ENCODE results near the gene IHH.

IHH gene

DNA sequence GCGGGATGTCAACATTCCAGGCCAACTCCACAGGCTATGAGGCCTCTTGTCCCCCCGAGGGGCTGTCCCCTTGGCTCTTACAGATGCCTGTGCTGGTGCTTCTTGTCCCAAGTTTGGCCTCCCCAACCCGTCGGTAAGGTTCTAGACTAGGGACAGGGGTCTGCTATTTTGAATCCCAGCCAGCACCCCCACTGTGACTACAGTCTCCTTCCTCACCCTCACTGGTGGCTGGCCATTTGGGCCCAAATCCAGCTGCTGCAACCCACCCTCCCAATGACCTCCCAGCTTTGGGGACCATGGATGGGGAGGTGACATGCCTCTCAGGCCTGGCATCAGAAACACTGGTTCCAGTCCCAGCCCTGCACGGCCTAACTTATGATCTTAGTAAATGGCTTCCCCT is 38.1 kb downstream of the IHH start:
- no peaks in the 10 kb centered on the region for H3K36me3 ChIP-seq (ENCODE audit: control insufficient read depth, low read depth, low read length)
- no peaks in the 10 kb centered on the region for H3K27me3 ChIP-seq (ENCODE audit: control insufficient read depth, insufficient read depth, low read length)
- no peaks in the 10 kb centered on the region for H3K9me3 ChIP-seq (ENCODE audit: control insufficient read depth, low read depth, low read length)
- H3K4me3 ChIP-seq (ENCODE audit: low read length), result no peak overlapping the region
- H3K4me1 ChIP-seq (ENCODE audit: control insufficient read depth, low read depth, low read length), result no peaks in the 10 kb centered on the region
- no peak overlapping the region for H3K9ac ChIP-seq (ENCODE audit: low read length)
- no peak overlapping the region for H3K27ac ChIP-seq (ENCODE audit: low read length)

DNA sequence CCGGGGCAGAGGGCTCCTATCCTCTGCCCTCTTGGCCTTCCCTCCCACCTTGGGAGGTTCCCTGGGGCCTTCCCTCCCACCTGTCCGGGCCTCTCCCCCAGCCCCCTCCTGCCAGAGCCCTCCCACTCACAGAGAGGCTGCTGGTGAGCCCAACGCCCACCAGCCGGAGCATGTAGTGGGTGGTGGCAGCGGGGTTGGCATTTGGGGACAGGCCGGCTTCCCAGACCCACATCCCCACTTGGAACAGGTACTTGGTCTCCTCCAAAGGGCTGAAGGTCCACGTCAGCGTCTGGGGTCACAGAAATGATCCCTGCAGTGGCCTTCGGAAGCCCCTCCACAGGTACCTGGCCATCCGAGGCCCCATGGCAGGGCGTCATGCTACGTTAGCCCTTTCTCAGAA is 38.7 kb downstream of the IHH start:
- Histone ChIP-seq H3K36me3 (ENCODE audit: control insufficient read depth, low read depth, low read length) (no peaks in the 10 kb centered on the region), H3K27ac (ENCODE audit: low read length) (no peak overlapping the region), H3K9me3 (ENCODE audit: control insufficient read depth, low read depth, low read length) (no peaks in the 10 kb centered on the region), H3K9ac (ENCODE audit: low read length) (no peak overlapping the region), H3K4me3 (ENCODE audit: low read length) (no peak overlapping the region), H3K4me1 (ENCODE audit: control insufficient read depth, low read depth, low read length) (no peaks in the 10 kb centered on the region), H3K27me3 (ENCODE audit: control insufficient read depth, insufficient read depth, low read length) (no peaks in the 10 kb centered on the region)

DNA sequence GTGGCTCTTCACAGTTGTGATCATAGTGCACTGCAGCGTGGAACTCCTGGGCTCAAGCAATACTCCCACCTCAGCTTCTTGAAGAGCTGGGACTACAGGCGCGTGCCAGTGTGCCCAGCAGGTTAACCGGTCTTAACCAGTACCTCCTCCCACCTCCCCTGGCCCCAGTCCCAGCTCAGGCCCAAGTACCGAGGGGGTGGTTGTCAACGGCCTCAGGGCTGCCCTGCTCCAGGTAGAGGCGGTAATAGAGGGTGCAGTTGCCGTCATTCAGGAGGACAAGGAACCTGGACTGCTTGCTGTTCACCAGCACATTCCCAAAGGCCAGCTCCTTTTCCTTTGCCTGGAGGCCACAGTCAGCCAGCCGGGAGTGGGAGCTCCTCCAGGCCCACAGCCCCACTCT is 39.1 kb downstream of the IHH start:
- no peak overlapping the region for H3K27ac ChIP-seq (ENCODE audit: low read length)
- no peaks in the 10 kb centered on the region for H3K4me1 ChIP-seq (ENCODE audit: control insufficient read depth, low read depth, low read length)
- H3K27me3 ChIP-seq (ENCODE audit: control insufficient read depth, insufficient read depth, low read length), result no peaks in the 10 kb centered on the region
- H3K36me3 ChIP-seq (ENCODE audit: control insufficient read depth, low read depth, low read length), result no peaks in the 10 kb centered on the region
- H3K4me3 ChIP-seq (ENCODE audit: low read length), result no peak overlapping the region
- no peak overlapping the region for H3K9ac ChIP-seq (ENCODE audit: low read length)
- no peaks in the 10 kb centered on the region for H3K9me3 ChIP-seq (ENCODE audit: control insufficient read depth, low read depth, low read length)

DNA sequence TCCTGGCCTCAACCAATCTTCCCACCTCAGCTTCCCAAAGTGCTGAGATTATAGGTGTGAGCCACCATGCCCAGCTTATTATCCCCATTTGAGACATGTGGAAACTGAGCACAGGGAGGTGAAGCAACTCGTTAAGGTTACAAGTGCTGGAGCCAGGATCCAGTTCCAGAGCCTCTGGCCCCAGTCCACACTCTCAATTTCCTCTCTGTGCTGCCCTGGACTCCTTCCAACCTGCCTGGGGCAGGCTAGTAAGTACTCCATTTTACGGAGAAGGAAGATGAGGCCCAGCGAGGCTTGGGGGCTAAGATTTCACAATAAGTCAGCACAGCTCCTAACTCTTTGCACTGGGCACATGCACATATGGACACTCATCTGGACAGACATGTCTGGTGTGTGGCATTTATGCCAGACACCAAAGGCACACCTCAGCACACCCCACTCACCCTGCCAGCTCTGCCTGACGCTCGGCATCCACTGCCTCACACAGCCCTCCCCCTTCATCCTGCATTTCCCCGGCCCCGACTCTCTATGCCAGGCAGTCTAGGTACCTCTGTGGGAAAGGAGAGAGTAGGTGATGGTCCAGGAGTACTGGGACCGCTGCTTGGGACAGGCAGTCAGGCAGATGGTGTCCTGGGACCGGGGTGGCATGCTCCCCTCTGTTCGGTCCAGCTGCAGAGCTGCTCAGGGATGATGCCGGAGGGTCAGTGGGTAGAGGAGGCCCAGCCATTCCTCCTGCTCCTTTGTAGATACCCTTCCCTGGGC is 39.9 kb downstream of the IHH start:
- Histone ChIP-seq H3K9ac (ENCODE audit: low read length) (no peak overlapping the region), H3K4me3 (ENCODE audit: low read length) (no peak overlapping the region), H3K9me3 (ENCODE audit: control insufficient read depth, low read depth, low read length) (no peaks in the 10 kb centered on the region), H3K27me3 (ENCODE audit: control insufficient read depth, insufficient read depth, low read length) (no peaks in the 10 kb centered on the region), H3K27ac (ENCODE audit: low read length) (no peak overlapping the region), H3K4me1 (ENCODE audit: control insufficient read depth, low read depth, low read length) (no peaks in the 10 kb centered on the region), H3K36me3 (ENCODE audit: control insufficient read depth, low read depth, low read length) (no peaks in the 10 kb centered on the region)

DNA sequence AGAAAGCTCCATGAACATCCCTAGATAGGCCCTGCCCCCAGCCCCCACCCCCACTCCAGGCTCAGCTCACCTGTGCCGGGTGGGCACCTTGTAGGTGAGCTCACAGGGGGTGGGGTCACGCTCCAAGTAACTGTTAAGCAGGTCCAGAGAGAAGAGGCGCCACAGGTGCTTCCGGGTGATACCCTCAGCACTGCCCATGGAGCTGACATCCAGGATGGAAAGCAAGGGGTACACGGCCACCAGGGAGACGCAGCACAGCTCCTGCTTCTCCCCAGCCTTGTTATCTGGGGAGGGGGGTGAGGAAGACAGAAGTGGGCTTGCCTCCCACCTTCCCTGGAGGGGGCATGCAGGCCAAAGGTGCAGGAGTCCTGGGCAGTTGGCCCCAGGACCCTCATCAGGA is 41.3 kb downstream of the IHH start:
- Histone ChIP-seq H3K27me3 (ENCODE audit: control insufficient read depth, insufficient read depth, low read length) (peaks cover 2% of the 10 kb centered on the region), H3K27ac (ENCODE audit: low read length) (no peak overlapping the region)

DNA sequence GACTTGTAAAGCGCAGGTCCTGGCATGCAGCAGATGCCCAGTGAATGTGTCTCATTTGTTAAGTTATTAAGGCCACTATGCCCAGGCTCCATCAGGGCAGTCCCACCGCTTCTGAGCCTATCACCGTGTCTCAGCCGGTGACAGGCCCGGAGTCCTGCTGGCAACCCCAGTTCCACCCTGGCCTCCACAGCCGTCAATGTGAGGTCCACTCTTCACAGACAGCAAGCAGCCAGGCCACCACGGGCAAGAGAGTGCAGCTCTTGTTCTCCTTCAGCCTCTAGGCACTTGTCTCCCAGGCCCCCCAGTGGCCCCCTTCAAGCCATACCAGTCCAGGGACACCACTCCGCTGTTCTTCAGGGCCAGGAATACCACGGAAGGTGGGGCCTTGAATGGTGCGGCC is 42.0 kb downstream of the IHH start:
- no peaks in the 10 kb centered on the region for H3K36me3 ChIP-seq (ENCODE audit: control insufficient read depth, low read depth, low read length)
- no peak overlapping the region for H3K4me3 ChIP-seq (ENCODE audit: low read length)
- H3K4me1 ChIP-seq (ENCODE audit: control insufficient read depth, low read depth, low read length), result no peaks in the 10 kb centered on the region
- no peaks in the 10 kb centered on the region for H3K9me3 ChIP-seq (ENCODE audit: control insufficient read depth, low read depth, low read length)
- no peak overlapping the region for H3K27ac ChIP-seq (ENCODE audit: low read length)
- no peak overlapping the region for H3K9ac ChIP-seq (ENCODE audit: low read length)
- H3K27me3 ChIP-seq (ENCODE audit: control insufficient read depth, insufficient read depth, low read length), result peaks cover 4% of the 10 kb centered on the region

More for the DNA sequence above, 41.3 kb downstream of the IHH start:
- no peaks in the 10 kb centered on the region for H3K9me3 ChIP-seq (ENCODE audit: control insufficient read depth, low read depth, low read length)
- no peak overlapping the region for H3K4me3 ChIP-seq (ENCODE audit: low read length)
- H3K9ac ChIP-seq (ENCODE audit: low read length), result no peak overlapping the region
- no peaks in the 10 kb centered on the region for H3K4me1 ChIP-seq (ENCODE audit: control insufficient read depth, low read depth, low read length)
- H3K36me3 ChIP-seq (ENCODE audit: control insufficient read depth, low read depth, low read length), result no peaks in the 10 kb centered on the region

DNA sequence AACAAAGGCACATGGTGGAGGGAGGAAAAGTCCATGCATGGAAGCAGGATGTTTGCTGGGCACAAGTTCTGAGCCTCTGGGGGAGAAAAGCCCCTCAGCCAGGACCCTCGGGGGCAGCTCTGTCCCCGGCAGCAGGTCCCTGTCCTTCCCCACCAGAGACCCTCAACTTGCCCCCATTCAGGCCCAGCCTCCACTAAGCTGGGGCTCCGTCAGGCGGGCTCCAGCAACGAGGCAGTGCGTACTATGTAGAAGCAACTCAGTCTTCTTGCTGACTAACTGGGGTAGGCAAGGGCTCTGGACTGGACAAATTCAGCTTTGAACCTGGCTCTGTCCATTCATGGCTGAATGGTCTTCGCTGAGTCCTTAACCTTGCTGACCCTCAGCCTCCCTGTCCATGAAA is 42.4 kb downstream of the IHH start:
- H3K4me3 ChIP-seq (ENCODE audit: low read length), result no peak overlapping the region
- no peaks in the 10 kb centered on the region for H3K9me3 ChIP-seq (ENCODE audit: control insufficient read depth, low read depth, low read length)
- no peak overlapping the region for H3K9ac ChIP-seq (ENCODE audit: low read length)
- no peaks in the 10 kb centered on the region for H3K36me3 ChIP-seq (ENCODE audit: control insufficient read depth, low read depth, low read length)
- H3K27me3 ChIP-seq (ENCODE audit: control insufficient read depth, insufficient read depth, low read length), result peaks cover 4% of the 10 kb centered on the region
- no peaks in the 10 kb centered on the region for H3K4me1 ChIP-seq (ENCODE audit: control insufficient read depth, low read depth, low read length)
- no peak overlapping the region for H3K27ac ChIP-seq (ENCODE audit: low read length)

DNA sequence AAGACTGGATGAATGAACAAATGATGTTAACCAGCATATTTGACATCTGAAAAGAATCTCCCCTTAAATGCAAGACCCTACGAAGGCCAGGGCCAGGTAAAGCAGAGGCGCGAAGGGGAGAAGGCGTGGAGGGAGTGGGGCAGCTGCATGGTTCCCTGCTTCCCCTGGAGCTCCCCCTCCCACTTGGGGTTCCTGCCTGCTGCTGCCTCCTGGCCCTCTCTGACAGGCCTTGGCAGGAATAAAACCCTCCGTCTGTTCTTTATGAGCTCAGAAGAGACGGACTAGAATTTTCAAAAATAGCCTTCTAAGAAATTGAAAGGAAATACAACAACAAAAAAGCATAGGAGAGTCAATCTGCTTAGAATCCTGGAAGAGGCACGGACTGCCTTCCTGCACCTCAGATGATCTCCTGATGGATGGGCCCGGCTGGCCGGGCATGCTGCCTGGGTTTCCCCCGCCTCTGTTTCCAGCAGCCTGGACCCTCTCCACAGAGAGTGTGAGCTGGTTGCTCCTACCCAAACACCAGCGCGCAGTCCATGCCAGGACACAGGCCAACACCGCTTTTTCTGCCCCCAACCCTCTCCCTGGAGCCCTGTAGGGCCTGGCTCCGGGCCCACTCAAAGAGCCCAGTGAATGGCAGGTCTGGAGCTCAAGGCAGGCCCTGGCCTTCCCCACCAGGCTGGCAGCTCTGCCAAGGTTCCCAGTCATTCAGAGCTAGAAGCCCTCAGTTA is 43.4 kb downstream of the IHH start:
- Histone ChIP-seq H3K27ac (ENCODE audit: low read length) (no peak overlapping the region), H3K9ac (ENCODE audit: low read length) (no peak overlapping the region), H3K27me3 (ENCODE audit: control insufficient read depth, insufficient read depth, low read length) (peaks cover 4% of the 10 kb centered on the region), H3K36me3 (ENCODE audit: control insufficient read depth, low read depth, low read length) (no peaks in the 10 kb centered on the region), H3K9me3 (ENCODE audit: control insufficient read depth, low read depth, low read length) (no peaks in the 10 kb centered on the region), H3K4me3 (ENCODE audit: low read length) (no peak overlapping the region), H3K4me1 (ENCODE audit: control insufficient read depth, low read depth, low read length) (no peaks in the 10 kb centered on the region)

DNA sequence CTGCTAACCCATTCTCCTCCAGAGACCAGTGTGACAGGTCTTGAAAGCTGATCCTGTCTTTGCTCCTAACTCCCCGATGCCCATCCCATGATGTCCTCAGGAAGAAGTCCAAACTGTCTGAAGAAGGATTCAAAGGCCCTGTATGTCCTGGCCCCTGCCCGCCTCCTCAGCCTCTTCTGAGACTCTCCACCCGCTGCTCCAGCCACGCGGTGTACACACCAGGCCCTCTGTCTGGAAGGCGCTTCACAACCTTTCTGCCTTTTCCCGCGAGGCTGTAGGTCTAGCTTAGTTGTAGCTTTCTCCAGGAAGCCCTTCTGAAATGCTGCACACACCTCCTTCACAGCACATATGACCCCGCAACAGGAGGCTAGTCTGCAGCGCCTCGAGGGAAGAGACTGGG is 44.0 kb downstream of the IHH start:
- peaks cover 4% of the 10 kb centered on the region for H3K27me3 ChIP-seq (ENCODE audit: control insufficient read depth, insufficient read depth, low read length)
- H3K9me3 ChIP-seq (ENCODE audit: control insufficient read depth, low read depth, low read length), result no peaks in the 10 kb centered on the region
- H3K27ac ChIP-seq (ENCODE audit: low read length), result no peak overlapping the region
- H3K36me3 ChIP-seq (ENCODE audit: control insufficient read depth, low read depth, low read length), result no peaks in the 10 kb centered on the region
- no peaks in the 10 kb centered on the region for H3K4me1 ChIP-seq (ENCODE audit: control insufficient read depth, low read depth, low read length)
- H3K4me3 ChIP-seq (ENCODE audit: low read length), result no peak overlapping the region
- H3K9ac ChIP-seq (ENCODE audit: low read length), result no peak overlapping the region

DNA sequence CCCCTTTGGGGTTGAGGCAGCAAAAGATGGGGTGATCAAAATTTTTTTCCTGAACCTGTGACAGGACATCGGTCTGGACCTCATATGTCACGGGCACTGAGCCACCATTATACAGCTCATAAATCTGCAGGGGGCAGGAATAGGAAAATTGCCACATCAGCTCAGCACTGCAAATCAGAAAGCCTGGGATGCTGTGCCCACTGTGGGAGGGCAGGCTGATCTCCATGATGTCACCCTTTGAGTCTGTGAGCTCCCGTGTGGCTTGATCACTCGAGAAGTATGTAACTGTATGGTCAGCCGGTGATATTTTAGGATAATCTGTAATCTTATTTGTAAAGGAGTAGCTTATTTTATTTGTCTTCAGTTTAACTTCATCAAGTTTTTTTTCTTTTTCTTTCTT is 49.8 kb downstream of the IHH start:
- H3K4me3 ChIP-seq (ENCODE audit: low read length), result no peak overlapping the region
- H3K27ac ChIP-seq (ENCODE audit: low read length), result no peak overlapping the region

DNA sequence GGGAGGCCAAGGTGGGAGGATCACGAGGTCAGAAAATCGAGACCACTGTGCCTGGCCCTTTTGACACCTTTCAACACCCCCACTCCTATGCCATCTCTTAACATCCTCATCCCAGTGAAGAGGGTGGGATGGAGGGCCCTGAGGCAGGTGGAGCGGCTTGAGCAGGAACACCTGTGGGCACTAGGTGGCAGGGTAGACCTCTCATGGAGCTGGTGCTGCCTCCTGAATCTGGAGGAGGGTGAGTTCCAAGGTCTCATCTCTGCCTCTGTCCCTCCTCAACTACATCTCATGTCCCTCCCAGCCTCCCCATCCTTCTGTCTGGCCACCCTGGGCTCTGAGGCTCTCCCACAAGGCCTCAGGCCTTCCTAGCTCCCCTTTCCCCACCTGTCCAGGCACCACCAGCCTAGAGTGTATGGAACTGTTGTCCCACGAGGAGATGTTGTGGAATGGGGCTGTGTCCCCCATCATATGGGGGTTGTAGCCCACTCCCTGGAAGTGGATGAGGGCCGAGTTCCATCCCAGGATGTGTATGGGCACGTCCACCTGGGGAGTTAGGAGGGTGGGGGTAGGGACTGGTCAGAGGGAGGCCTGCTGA is 50.5 kb downstream of the IHH start:
- Histone ChIP-seq H3K27me3 (ENCODE audit: control insufficient read depth, insufficient read depth, low read length) (peaks cover 16% of the 10 kb centered on the region), H3K4me1 (ENCODE audit: control insufficient read depth, low read depth, low read length) (no peaks in the 10 kb centered on the region), H3K4me3 (ENCODE audit: low read length) (no peak overlapping the region), H3K9ac (ENCODE audit: low read length) (no peak overlapping the region), H3K36me3 (ENCODE audit: control insufficient read depth, low read depth, low read length) (no peaks in the 10 kb centered on the region), H3K27ac (ENCODE audit: low read length) (no peak overlapping the region), H3K9me3 (ENCODE audit: control insufficient read depth, low read depth, low read length) (no peaks in the 10 kb centered on the region)

More for the DNA sequence above, 49.8 kb downstream of the IHH start:
- Histone ChIP-seq H3K36me3 (ENCODE audit: control insufficient read depth, low read depth, low read length) (no peaks in the 10 kb centered on the region), H3K4me1 (ENCODE audit: control insufficient read depth, low read depth, low read length) (no peaks in the 10 kb centered on the region), H3K9ac (ENCODE audit: low read length) (no peak overlapping the region), H3K27me3 (ENCODE audit: control insufficient read depth, insufficient read depth, low read length) (peaks cover 10% of the 10 kb centered on the region), H3K9me3 (ENCODE audit: control insufficient read depth, low read depth, low read length) (no peaks in the 10 kb centered on the region)

Measured in iPS-18a (cell line).